T47D (cell line): Measurements from ENCODE around the gene BRMS1L.
"Not testable (repeated sequence)": the region's sequence is repeated elsewhere in the genome, so short reads cannot be mapped to it uniquely, and the experiment has no call there.

ENCODE experiments used
- DNase-seq, 2 experiments: peaks; one replicate each; pipeline versions ENCODE4 v3.0.0 to v3.0.0-alpha.2; 2011 to 2012; ENCODE audit warnings: low read depth in 1 of 2, low spot score in 1 of 2
- JUND ChIP-seq: IDR thresholded peaks from 2 replicates; pipeline ENCODE4 v1.6.1; 2012; ENCODE audit warnings: low read depth
- in situ Hi-C: cut with HindIII; loops from 2 replicates; pipeline ENCODE4 v1.10.0; 2016; ENCODE audit warnings: low sequenced_read_pairs, low pct_unique_long_range_greater_than_20kb

Gene BRMS1L

GRCh38 chr14:35826218-35826951, at the start of gene BRMS1L:
TSS of gene BRMS1L (plus strand) at chr14:35826338. CDS start at chr14:35826517, 179 bp downstream.
- in situ Hi-C loops, result no loop called here
- TF ChIP-seq JUND, result no peak
- peak; percentile 99 for DNase-seq

- no peak for TF ChIP-seq JUND
- in situ Hi-C loops, result no loop called here
- DNase-seq, result no peak
Observed at GRCh38 chr14:35776823-35777222, 49.3 kb upstream of the BRMS1L start.

GRCh38 chr14:35777550-35777949, 48.6 kb upstream of the BRMS1L start:
- in situ Hi-C loops, DNase-seq: not testable (repeated sequence)

GRCh38 chr14:35779368-35779767, 46.8 kb upstream of the BRMS1L start:
- in situ Hi-C loops, result no loop called here
- TF ChIP-seq JUND, result no peak
- no peak for DNase-seq

GRCh38 chr14:35783699-35784098, 42.4 kb upstream of the BRMS1L start:
- no peak for TF ChIP-seq JUND
- DNase-seq, result no peak
- in situ Hi-C loops, result no loop called here

GRCh38 chr14:35786856-35787255, 39.3 kb upstream of the BRMS1L start:
- in situ Hi-C loops, result no loop called here
- DNase-seq, result no peak
- TF ChIP-seq JUND, result no peak

- no peak for DNase-seq
- in situ Hi-C loops, result no loop called here
- no peak for TF ChIP-seq JUND
Observed at GRCh38 chr14:35789651-35790050, 36.5 kb upstream of the BRMS1L start.

- in situ Hi-C loops, result no loop called here
- no peak for TF ChIP-seq JUND
- DNase-seq, result no peak
Observed at GRCh38 chr14:35797796-35798195, 28.3 kb upstream of the BRMS1L start.

- no peak for TF ChIP-seq JUND
- DNase-seq, result peak in 1 of 2 experiments; percentile 25
- in situ Hi-C loops, result no loop called here
Observed at GRCh38 chr14:35806006-35806907, 19.9 kb upstream of the BRMS1L start.

- TF ChIP-seq JUND, result no peak
- in situ Hi-C loops, result no loop called here
- no peak for DNase-seq
Observed at GRCh38 chr14:35807131-35807961, 18.8 kb upstream of the BRMS1L start.

- in situ Hi-C loops, result no loop called here
- DNase-seq, result peak in 1 of 2 experiments; percentile 66
- TF ChIP-seq JUND, result no peak
Observed at GRCh38 chr14:35808076-35808637, 18.0 kb upstream of the BRMS1L start.

- in situ Hi-C loops, result not testable (repeated sequence)
- DNase-seq, result peak; percentile 69 to 99
Observed at GRCh38 chr14:35808638-35809563, 17.2 kb upstream of the BRMS1L start, which contains the start of gene RALGAPA1. TSS of gene RALGAPA1 (minus strand) at chr14:35809295. CDS start at chr14:35808835, 460 bp downstream.
